Esophagus muscularis mucosa (tissue), 3 donors: ENCODE data around the gene AUP1.

Experiments used
- POLR2A ChIP-seq: fragments of 450-650 bp; IDR thresholded peaks from one replicate; pipeline ENCODE4 v1.6.1; 2017; ENCODE audit warnings: antibody characterized with exemption, moderate library complexity, mild to moderate bottlenecking, low read depth
- POLR2AphosphoS5 ChIP-seq, 2 donors: sonication (generic); formaldehyde crosslinking; IDR thresholded peaks; one replicate each; pipeline ENCODE4 v1.6.1; 2017; ENCODE audit warnings: antibody characterized with exemption in 2 of 2
- TF ChIP-seq, protein P1 (sequence below), 3 experiments: fragments of 200-600 bp in 2 of 3; fragments of 450-650 bp in 1 of 3; sonication (generic) in 2 of 3; IDR thresholded peaks; one replicate each; pipeline ENCODE4 v1.5.1; 2017 to 2019; ENCODE audit warnings: antibody characterized with exemption in 3 of 3, mild to moderate bottlenecking in 2 of 3, moderate library complexity in 1 of 3

DNA sequence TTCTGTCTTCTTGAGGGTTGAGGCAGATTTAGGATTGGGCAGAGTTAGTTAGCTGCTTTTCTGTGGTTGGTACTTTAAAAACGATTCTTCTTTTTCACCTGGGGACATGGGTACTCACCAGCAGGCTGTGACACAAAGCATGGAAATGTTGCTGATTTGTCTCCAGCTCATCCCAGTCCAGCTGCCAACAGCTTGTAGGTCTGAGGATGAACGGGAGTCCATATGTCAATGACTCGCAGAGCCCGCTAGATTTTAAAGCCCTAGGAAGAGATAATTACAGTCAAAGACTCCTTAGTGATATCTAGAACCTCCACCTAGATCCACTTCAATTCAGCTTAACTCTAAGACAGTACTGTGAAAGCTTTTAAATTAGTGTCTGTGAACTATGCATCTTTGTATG is 45.8 kb upstream of the AUP1 start:
- TF ChIP-seq, protein P1, sequence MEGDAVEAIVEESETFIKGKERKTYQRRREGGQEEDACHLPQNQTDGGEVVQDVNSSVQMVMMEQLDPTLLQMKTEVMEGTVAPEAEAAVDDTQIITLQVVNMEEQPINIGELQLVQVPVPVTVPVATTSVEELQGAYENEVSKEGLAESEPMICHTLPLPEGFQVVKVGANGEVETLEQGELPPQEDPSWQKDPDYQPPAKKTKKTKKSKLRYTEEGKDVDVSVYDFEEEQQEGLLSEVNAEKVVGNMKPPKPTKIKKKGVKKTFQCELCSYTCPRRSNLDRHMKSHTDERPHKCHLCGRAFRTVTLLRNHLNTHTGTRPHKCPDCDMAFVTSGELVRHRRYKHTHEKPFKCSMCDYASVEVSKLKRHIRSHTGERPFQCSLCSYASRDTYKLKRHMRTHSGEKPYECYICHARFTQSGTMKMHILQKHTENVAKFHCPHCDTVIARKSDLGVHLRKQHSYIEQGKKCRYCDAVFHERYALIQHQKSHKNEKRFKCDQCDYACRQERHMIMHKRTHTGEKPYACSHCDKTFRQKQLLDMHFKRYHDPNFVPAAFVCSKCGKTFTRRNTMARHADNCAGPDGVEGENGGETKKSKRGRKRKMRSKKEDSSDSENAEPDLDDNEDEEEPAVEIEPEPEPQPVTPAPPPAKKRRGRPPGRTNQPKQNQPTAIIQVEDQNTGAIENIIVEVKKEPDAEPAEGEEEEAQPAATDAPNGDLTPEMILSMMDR (IDR thresholded peaks at IDR 0.05) = no peak
- TF ChIP-seq POLR2A (no peak), POLR2AphosphoS5 (IDR thresholded peaks at IDR 0.05) (no peak)
